Activated CD8-positive, alpha-beta T cell treated with anti-CD3 and anti-CD28 coated beads for 36 hours (primary cell): ENCODE results near the gene TMEM53. TPM values are rescaled to one million over a fixed set of nuclear protein-coding genes. Genes with fewer than 3 reads are reported as not detected.
A peak's percentile ranks its signal among the peaks of the same experiment; 100 is the strongest.

Experiments
- ATAC-seq: fragments of 200-7000 bp; cut with Tn5 transposase; one replicate; pipeline ENCODE4 v1.10.0; 2021; ENCODE audit warnings: mild to moderate bottlenecking, moderate library complexity
- CTCF ChIA-PET: fragments of 350-600 bp; sonication (Branson Sonifier 250); formaldehyde crosslinking; loops from one replicate; lab custom pipeline; 2021; ENCODE audit warnings: antibody characterized with exemption; lab: Charles Lee
- POLR2A ChIA-PET: fragments of 350-600 bp; sonication (Branson Sonifier 250); formaldehyde crosslinking; loops from one replicate; lab custom pipeline; 2021; ENCODE audit warnings: antibody characterized with exemption; lab: Charles Lee
- DNase-seq: peaks from one replicate; pipeline ENCODE4 v3.0.0-alpha.2; 2020
- H3K27ac Mint-ChIP-seq: one replicate; pipeline ENCODE4 v1.8.0; 2021; ENCODE audit warnings: mild to moderate bottlenecking, mixed read lengths
- H3K27me3 Mint-ChIP-seq: one replicate; pipeline ENCODE4 v1.8.0; 2021; ENCODE audit warnings: mixed read lengths
- H3K36me3 Mint-ChIP-seq: one replicate; pipeline ENCODE4 v1.8.0; 2021; ENCODE audit warnings: low read depth, mixed read lengths
- H3K4me1 Mint-ChIP-seq: one replicate; pipeline ENCODE4 v1.8.0; 2021; ENCODE audit warnings: low read depth, mixed read lengths
- H3K4me3 Mint-ChIP-seq: one replicate; pipeline ENCODE4 v1.8.0; 2021; ENCODE audit warnings: mild to moderate bottlenecking, moderate library complexity, mixed read lengths
- H3K9me3 Mint-ChIP-seq: one replicate; pipeline ENCODE4 v1.8.0; 2021; ENCODE audit warnings: mixed read lengths
- intact Hi-C: fragments of 100-400 bp; cut with micrococcal nuclease; formaldehyde crosslinking; loops from one replicate; pipeline ENCODE4 v1.10.0; 2022
- total RNA-seq, 2 experiments: library from RNA; stranded (reverse); gene quantifications; one replicate each; pipeline ENCODE4 v1.2.3, GENCODE V29; 2021
- TF ChIP-seq, protein P1 (sequence below): fragments of 200-600 bp; IDR thresholded peaks from one replicate; pipeline ENCODE4 v1.8.0; 2022; ENCODE audit warnings: antibody characterized with exemption, mild to moderate bottlenecking

Gene TMEM53
- 1 to 10 TPM; 2.3 to 3.5 TPM for total RNA-seq

DNA sequence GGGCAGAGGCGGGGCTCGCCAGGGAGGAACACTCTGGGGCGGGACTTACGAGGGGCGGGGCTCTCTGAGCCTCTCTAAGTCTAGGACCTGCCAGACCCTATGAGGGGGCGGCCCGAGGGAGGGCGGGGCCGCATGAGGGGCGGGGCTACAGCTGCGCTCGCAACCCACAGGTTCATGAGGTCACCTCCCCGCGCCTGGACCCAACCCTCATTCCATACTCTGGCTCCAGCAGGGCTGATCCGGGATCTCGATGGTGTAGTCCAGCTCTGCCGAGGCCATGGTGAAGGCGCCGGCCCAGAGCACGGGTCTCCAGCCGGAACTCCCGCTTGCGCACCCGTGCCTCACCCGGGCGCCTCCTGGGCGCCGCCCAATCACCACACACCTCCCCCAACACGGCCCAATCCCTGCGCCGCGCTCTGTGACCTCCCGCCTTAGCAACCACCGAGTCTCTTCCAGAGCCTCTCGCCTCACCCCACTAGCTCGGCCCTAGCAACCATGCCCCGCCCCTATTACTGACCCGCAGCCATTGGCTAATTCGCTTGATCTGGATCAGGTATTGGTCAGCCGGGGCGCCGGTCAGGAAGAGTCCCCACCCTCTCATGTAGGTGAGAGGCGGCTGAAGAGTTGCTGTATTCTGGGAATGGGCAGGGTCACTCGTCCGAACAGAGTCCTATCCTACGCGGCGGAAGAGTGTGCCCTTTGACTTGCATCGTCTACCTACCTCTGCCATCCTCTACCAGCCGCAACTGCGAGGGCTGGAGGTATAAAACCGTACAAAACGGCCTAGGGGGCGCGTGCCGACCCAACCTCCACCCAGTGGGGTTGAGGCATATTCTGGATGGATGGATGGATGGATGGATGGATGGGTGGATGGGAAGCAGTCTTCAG is at the start of gene TMEM53, which contains the start of gene ARMH1:
Gene TMEM53, minus strand, starts transcription at position 369 of the 888 bp plus-strand sequence. Its CDS starts 90 bp downstream, at position 279.
Gene ARMH1, plus strand, starts transcription at position 602 of the 888 bp plus-strand sequence. CDS start 14,984 bp downstream, outside the sequence.
- Mint-ChIP-seq H3K27me3 (no peaks in the 10 kb centered on the region), H3K9me3 (no peaks in the 10 kb centered on the region), H3K4me3 (peak within 1 kb of the TSS; percentile 81), H3K4me1 (peaks cover 20% of the 10 kb centered on the region), H3K36me3 (no peaks in the 10 kb centered on the region), H3K27ac (peak within 1 kb of the TSS; percentile 89)
- intact Hi-C loops = no loop called here
- TF ChIP-seq, protein P1, sequence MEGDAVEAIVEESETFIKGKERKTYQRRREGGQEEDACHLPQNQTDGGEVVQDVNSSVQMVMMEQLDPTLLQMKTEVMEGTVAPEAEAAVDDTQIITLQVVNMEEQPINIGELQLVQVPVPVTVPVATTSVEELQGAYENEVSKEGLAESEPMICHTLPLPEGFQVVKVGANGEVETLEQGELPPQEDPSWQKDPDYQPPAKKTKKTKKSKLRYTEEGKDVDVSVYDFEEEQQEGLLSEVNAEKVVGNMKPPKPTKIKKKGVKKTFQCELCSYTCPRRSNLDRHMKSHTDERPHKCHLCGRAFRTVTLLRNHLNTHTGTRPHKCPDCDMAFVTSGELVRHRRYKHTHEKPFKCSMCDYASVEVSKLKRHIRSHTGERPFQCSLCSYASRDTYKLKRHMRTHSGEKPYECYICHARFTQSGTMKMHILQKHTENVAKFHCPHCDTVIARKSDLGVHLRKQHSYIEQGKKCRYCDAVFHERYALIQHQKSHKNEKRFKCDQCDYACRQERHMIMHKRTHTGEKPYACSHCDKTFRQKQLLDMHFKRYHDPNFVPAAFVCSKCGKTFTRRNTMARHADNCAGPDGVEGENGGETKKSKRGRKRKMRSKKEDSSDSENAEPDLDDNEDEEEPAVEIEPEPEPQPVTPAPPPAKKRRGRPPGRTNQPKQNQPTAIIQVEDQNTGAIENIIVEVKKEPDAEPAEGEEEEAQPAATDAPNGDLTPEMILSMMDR = no peak
- ATAC-seq (peak; percentile 95), DNase-seq (peak; percentile 99)
- ChIA-PET CTCF (interaction anchor here (0.8 to 9.5 kb wide), 7 partner anchors 9 to 457 kb away, joined by 3 to 62 read pairs (median 5); no protein-coding TSS in a partner anchor), POLR2A (interaction anchor here (0.9 to 4.0 kb wide), 11 partner anchors 10 to 57 kb away, joined by 3 to 38 read pairs (median 4); partner anchors contain the start of gene RNU5D-1)

DNA sequence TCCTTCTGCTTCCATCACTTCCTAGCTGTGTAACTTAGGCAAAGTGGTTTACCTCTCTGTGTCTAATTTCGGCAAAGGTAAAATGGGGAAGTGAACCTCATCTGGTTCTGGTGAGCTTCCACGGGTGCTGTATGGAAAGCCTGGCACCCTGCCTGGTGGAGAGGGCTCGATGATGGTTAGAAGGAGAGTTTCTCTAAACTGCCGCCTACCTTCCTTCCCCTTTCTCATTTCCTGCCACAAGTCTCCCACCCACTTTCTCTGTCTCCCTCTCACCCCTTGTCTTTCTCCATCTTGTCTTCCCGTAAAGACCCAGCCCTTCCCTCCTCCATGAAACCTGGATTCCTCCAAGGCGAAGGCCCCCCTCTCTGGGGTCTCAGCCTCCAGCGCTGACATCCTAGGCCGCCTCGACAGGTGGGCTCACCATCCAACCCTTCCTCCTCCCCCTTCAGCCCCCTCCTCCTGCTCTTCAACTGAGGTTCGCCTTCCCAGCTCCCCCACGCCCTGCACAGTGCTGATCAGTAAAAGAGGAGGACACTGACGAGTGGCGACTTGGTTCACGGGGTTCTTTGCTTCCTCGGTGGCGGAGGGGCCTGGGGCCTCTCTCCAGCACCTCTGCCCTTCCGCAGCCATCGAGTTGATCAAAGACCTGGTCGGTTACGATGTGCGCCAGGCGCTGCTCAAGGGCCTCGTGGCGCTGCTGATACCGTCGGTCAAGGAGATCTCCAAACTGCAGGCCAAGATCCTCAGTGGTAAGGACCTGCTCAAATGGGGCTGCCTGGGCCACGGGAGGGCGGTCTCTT is 49.4 kb upstream of the TMEM53 start:
- peak overlapping the region; percentile 92 for H3K27ac Mint-ChIP-seq
- TF ChIP-seq, protein P1 = no peak
- H3K36me3 Mint-ChIP-seq = peaks cover 24% of the 10 kb centered on the region
- ChIA-PET CTCF (no interaction called here), POLR2A (interaction anchor here (0.9 to 15.4 kb wide), 18 partner anchors 8 to 616 kb away, joined by 3 to 553 read pairs (median 38); partner anchors contain the start of genes ARMH1, BEST4, BTBD19 and DYNLT4)
- H3K27me3 Mint-ChIP-seq = peaks cover 4% of the 10 kb centered on the region
- no peaks in the 10 kb centered on the region for H3K9me3 Mint-ChIP-seq
- H3K4me1 Mint-ChIP-seq = peaks cover 70% of the 10 kb centered on the region
- intact Hi-C loops = no loop called here
- DNase-seq (peak; percentile 80), ATAC-seq (peak; percentile 25)
- H3K4me3 Mint-ChIP-seq = peak overlapping the region; percentile 72

DNA sequence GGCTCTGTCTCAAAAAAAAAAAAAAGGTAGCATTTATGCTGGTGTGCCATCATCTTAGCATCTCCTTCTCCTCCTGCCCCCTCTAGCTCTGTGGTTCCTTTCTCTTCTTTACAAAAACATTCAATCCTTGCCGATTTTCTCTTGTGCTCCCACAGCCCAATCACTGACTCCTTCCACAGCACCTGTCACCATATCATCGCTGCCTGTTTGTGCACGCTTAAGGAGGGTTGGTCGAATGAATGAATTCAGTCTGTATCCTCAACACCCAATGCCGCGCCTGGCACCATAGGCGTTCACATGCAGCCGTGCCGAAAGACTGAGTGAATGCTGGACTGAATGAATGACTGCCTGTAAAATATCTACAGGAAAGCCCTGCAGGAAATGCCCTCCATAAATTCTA is 48.8 kb upstream of the TMEM53 start:
- ChIA-PET CTCF (interaction anchor here (3.1 kb wide), 1 partner anchor 8 kb away, joined by 38 read pairs; the partner anchor contains the start of gene RNU5D-1), POLR2A (interaction anchor here (0.9 to 15.4 kb wide), 20 partner anchors 8 to 617 kb away, joined by 3 to 553 read pairs (median 38); partner anchors contain the start of genes ARMH1, BEST4, BTBD19 and DYNLT4)
- intact Hi-C loops = no loop called here

More for the DNA sequence above, 48.8 kb upstream of the TMEM53 start:
- Mint-ChIP-seq H3K4me3 (peak overlapping the region; percentile 72), H3K9me3 (no peaks in the 10 kb centered on the region), H3K36me3 (peaks cover 24% of the 10 kb centered on the region), H3K27ac (peak overlapping the region; percentile 92), H3K4me1 (peaks cover 72% of the 10 kb centered on the region), H3K27me3 (peaks cover 4% of the 10 kb centered on the region)
- ATAC-seq (peak; percentile 14), DNase-seq (peak; percentile 63)
- TF ChIP-seq, protein P1 = no peak
